A549 (cell line): ENCODE results near the gene SLC12A8. TPM values are rescaled to one million over a fixed set of nuclear protein-coding genes. Genes with fewer than 3 reads are reported as not detected.

Source experiments
- ATAC-seq, 2 experiments: fragments of 200-7000 bp in 1 of 2; fragments of >200 bp in 1 of 2; cut with Nextera tagmentation in 1 of 2; cut with Tn5 transposase in 1 of 2; 3 replicates each; pipeline versions ENCODE4 v1.8.0 to v1.9.1; 2018 to 2020; ENCODE audit warnings: mild to moderate bottlenecking in 1 of 2, moderate library complexity in 1 of 2
- CTCF ChIA-PET: fragments of 300-600 bp; sonication (Branson Sonifier 250); formaldehyde crosslinking; extraction: SDS; loops from one replicate; lab custom pipeline; 2021; ENCODE audit warnings: antibody characterized with exemption, inconsistent platforms; lab: Yijun Ruan, JAX
- POLR2A ChIA-PET: fragments of 350-600 bp; formaldehyde crosslinking; extraction: SDS; loops from one replicate; lab custom pipeline; 2021; ENCODE audit warnings: antibody characterized with exemption, inconsistent platforms; lab: Yijun Ruan, JAX
- DNase-seq, 2 experiments: peaks; one replicate each; pipeline versions ENCODE4 v3.0.0 to v3.0.0-alpha.2; 2011 to 2016; ENCODE audit warnings: low read depth in 1 of 2, low spot score in 1 of 2
- FAIRE-seq: peaks from 2 replicates; lab custom pipeline; 2011; peaks lifted over from hg19 to GRCh38; lab: Jason Lieb, UNC
- H3K27ac ChIP-seq, 2 experiments: fragments of >200 bp; sonication (Bioruptor Twin); formaldehyde crosslinking; 3 replicates each; pipeline ENCODE4 v1.5.1; 2016 to 2017
- H3K4me1 ChIP-seq: fragments of >200 bp; sonication (Bioruptor Twin); formaldehyde crosslinking; 3 replicates; pipeline ENCODE4 v1.6.1; 2016
- H3K4me2 ChIP-seq: fragments of >200 bp; sonication (Bioruptor Twin); formaldehyde crosslinking; 3 replicates; pipeline ENCODE4 v1.6.1; 2016
- H3K4me3 ChIP-seq: fragments of >200 bp; sonication (Bioruptor Twin); formaldehyde crosslinking; 3 replicates; pipeline ENCODE4 v1.5.1; 2016
- H3K9me3 ChIP-seq: fragments of >200 bp; sonication (Bioruptor Twin); formaldehyde crosslinking; 3 replicates; pipeline ENCODE4 v1.6.1; 2016
- BHLHE40 ChIP-seq: IDR thresholded peaks from 2 replicates; pipeline ENCODE4 v1.6.1; 2012; ENCODE audit warnings: low read depth, low read length, inconsistent platforms
- CBX2 ChIP-seq: fragments of 200-600 bp; sonication (generic); IDR thresholded peaks from 2 replicates; pipeline ENCODE4 v1.6.1; 2016; ENCODE audit warnings: low read depth, mild to moderate bottlenecking, borderline replicate concordance
- CBX8 ChIP-seq: fragments of 200-600 bp; sonication (generic); IDR thresholded peaks from 2 replicates; pipeline ENCODE4 v1.6.1; 2016
- CEBPB ChIP-seq, 2 experiments: fragments of >200 bp in 1 of 2; sonication (Bioruptor Twin) in 1 of 2; formaldehyde crosslinking in 1 of 2; IDR thresholded peaks; 2 replicates each; pipeline ENCODE4 v1.6.1; 2012 to 2016
- CHD2 ChIP-seq: fragments of 150-350 bp; IDR thresholded peaks from 2 replicates; pipeline ENCODE4 v1.6.1; 2014; ENCODE audit warnings: low read length; ENCODE audit not compliant: partially characterized antibody
- CHD4 ChIP-seq: fragments of 200-600 bp; sonication (generic); IDR thresholded peaks from 2 replicates; pipeline ENCODE4 v1.6.1; 2016; ENCODE audit warnings: antibody characterized with exemption, mild to moderate bottlenecking, borderline replicate concordance
- E2F6 ChIP-seq: IDR thresholded peaks from 2 replicates; pipeline ENCODE4 v1.6.1; 2012; ENCODE audit warnings: low read depth, borderline replicate concordance
- EHF ChIP-seq: fragments of 250-450 bp; sonication (Bioruptor Pico); IDR thresholded peaks from 2 replicates; pipeline ENCODE4 v1.5.0; 2020; ENCODE audit warnings: mild to moderate bottlenecking
- FOSB ChIP-seq: fragments of 250-450 bp; sonication (Bioruptor Pico); IDR thresholded peaks from 2 replicates; pipeline ENCODE4 v1.5.0; 2020; ENCODE audit warnings: mild to moderate bottlenecking, moderate library complexity
- FOSL2 ChIP-seq, 2 experiments: fragments of 450-650 bp in 1 of 2; fragments of >200 bp in 1 of 2; sonication (Bioruptor Twin) in 1 of 2; formaldehyde crosslinking; IDR thresholded peaks; 2 replicates each; pipeline versions ENCODE4 v1.5.0 to v1.6.1; 2016 to 2020; ENCODE audit warnings: mild to moderate bottlenecking in 1 of 2, moderate library complexity in 1 of 2
- GATA3 ChIP-seq: IDR thresholded peaks from 2 replicates; pipeline ENCODE4 v1.6.1; 2012; ENCODE audit warnings: borderline replicate concordance
- HES2 ChIP-seq: fragments of >200 bp; sonication (Bioruptor Twin); formaldehyde crosslinking; IDR thresholded peaks from 2 replicates; pipeline ENCODE4 v1.6.1; 2016
- HOXA7 ChIP-seq: fragments of 250-450 bp; sonication (Bioruptor Pico); IDR thresholded peaks from 2 replicates; pipeline ENCODE4 v1.5.0; 2020; ENCODE audit warnings: mild to moderate bottlenecking, moderate library complexity
- HOXB5 ChIP-seq: fragments of 250-450 bp; sonication (Bioruptor Pico); IDR thresholded peaks from 2 replicates; pipeline ENCODE4 v1.5.0; 2020; ENCODE audit warnings: mild to moderate bottlenecking, moderate library complexity
- JUN ChIP-seq, 2 experiments: fragments of >200 bp; sonication (Bioruptor Twin); formaldehyde crosslinking; IDR thresholded peaks; 2 replicates in 1 of 2; 3 replicates in 1 of 2; pipeline ENCODE4 v1.6.1; 2016 to 2017
- JUNB ChIP-seq: fragments of >200 bp; sonication (Bioruptor Twin); formaldehyde crosslinking; IDR thresholded peaks from 2 replicates; pipeline ENCODE4 v1.6.1; 2016
- KDM5A ChIP-seq: fragments of 200-600 bp; sonication (generic); IDR thresholded peaks from 2 replicates; pipeline ENCODE4 v1.6.1; 2016; ENCODE audit warnings: antibody characterized with exemption, mild to moderate bottlenecking
- MAFK ChIP-seq: fragments of 450-650 bp; IDR thresholded peaks from 2 replicates; pipeline ENCODE4 v1.6.1; 2014; ENCODE audit not compliant: partially characterized antibody
- MAZ ChIP-seq: fragments of 150-350 bp; IDR thresholded peaks from 2 replicates; pipeline ENCODE4 v1.6.1; 2014; ENCODE audit warnings: antibody characterized with exemption, low read depth, low read length, borderline replicate concordance
- MYC ChIP-seq: IDR thresholded peaks from 2 replicates; pipeline ENCODE4 v1.6.1; 2012; ENCODE audit warnings: mild to moderate bottlenecking, inconsistent platforms, low read length, improper control_type of control experiment, borderline replicate concordance
- NFE2L2 ChIP-seq: fragments of 150-350 bp; conservative IDR thresholded peaks from 2 replicates; pipeline ENCODE4 v1.6.1; 2014; ENCODE audit warnings: low read length
- NR3C1 ChIP-seq: fragments of >200 bp; sonication (Bioruptor Twin); formaldehyde crosslinking; IDR thresholded peaks from 3 replicates; pipeline ENCODE4 v1.6.1; 2017
- POLR2A ChIP-seq: IDR thresholded peaks from 2 replicates; pipeline ENCODE4 v1.6.1; 2012; ENCODE audit warnings: mild to moderate bottlenecking, low read length
- POLR2AphosphoS2 ChIP-seq: conservative IDR thresholded peaks from 2 replicates; pipeline ENCODE4 v1.6.1; 2012; ENCODE audit warnings: low read length, improper control_type of control experiment, inconsistent platforms
- RAD21 ChIP-seq, 2 experiments: fragments of >200 bp in 1 of 2; sonication (Bioruptor Twin) in 1 of 2; formaldehyde crosslinking in 1 of 2; IDR thresholded peaks in 1 of 2; conservative IDR thresholded peaks in 1 of 2; 2 replicates in 1 of 2; 3 replicates in 1 of 2; pipeline ENCODE4 v1.6.1; 2012 to 2018; ENCODE audit warnings: inconsistent platforms in 1 of 2
- REST ChIP-seq: fragments of 200-600 bp; sonication (generic); IDR thresholded peaks from 2 replicates; pipeline ENCODE4 v1.6.1; 2016; ENCODE audit warnings: antibody characterized with exemption, mild to moderate bottlenecking, moderate library complexity
- RNF2 ChIP-seq: fragments of 200-600 bp; sonication (generic); IDR thresholded peaks from 2 replicates; pipeline ENCODE4 v1.6.1; 2016; ENCODE audit warnings: low read depth, mild to moderate bottlenecking, antibody characterized with exemption, moderate library complexity, borderline replicate concordance
- SREBF2 ChIP-seq: fragments of 450-650 bp; IDR thresholded peaks from 2 replicates; pipeline ENCODE4 v1.6.1; 2014; ENCODE audit warnings: mild to moderate bottlenecking, moderate library complexity
- TFCP2L1 ChIP-seq: fragments of 250-450 bp; sonication (Bioruptor Pico); IDR thresholded peaks from 2 replicates; pipeline ENCODE4 v1.5.0; 2021; ENCODE audit warnings: mild to moderate bottlenecking
- ZC3H11A ChIP-seq: fragments of 450-650 bp; IDR thresholded peaks from 2 replicates; pipeline ENCODE4 v1.6.1; 2014; ENCODE audit warnings: antibody characterized with exemption, mild to moderate bottlenecking
- ZFP36 ChIP-seq: fragments of 450-650 bp; IDR thresholded peaks from 2 replicates; pipeline ENCODE4 v1.6.1; 2014; ENCODE audit warnings: borderline replicate concordance; ENCODE audit not compliant: partially characterized antibody
- ZNF302 ChIP-seq: fragments of 250-450 bp; sonication (Bioruptor Pico); IDR thresholded peaks from 2 replicates; pipeline ENCODE4 v1.9.0; 2021; ENCODE audit warnings: inconsistent platforms, mild to moderate bottlenecking, moderate library complexity
- WGBS: methylation state at CpG from one replicate; pipeline ENCODE4 v1.1.6; 2017; ENCODE audit errors: missing lambda C conversion rate; 5-methylcytosine and 5-hydroxymethylcytosine counted together
- polyA plus RNA-seq, 4 experiments: library from polyadenylated mRNA; depleted of rRNA in 3 of 4; stranded (reverse); fragments of >200 nt; fragmentation: RNase III in 1 of 4; extraction: RNeasy Plus Mini Kit Qiagen cat#74134 plus additional on column Dnase treatment in 1 of 4; gene quantifications; 2 replicates in 3 of 4; 3 replicates in 1 of 4; pipeline ENCODE4 v1.2.3, GENCODE V29; 2011 to 2017
- TF ChIP-seq, protein P1 (sequence below): fragments of >200 bp; sonication (Bioruptor Twin); formaldehyde crosslinking; IDR thresholded peaks from 3 replicates; pipeline ENCODE4 v1.5.1; 2016

The SLC12A8 gene
- polyA plus RNA-seq, 2 of the 4 experiments (the other 2 are of a cell fraction): 1.1 to 4.2 TPM

DNA sequence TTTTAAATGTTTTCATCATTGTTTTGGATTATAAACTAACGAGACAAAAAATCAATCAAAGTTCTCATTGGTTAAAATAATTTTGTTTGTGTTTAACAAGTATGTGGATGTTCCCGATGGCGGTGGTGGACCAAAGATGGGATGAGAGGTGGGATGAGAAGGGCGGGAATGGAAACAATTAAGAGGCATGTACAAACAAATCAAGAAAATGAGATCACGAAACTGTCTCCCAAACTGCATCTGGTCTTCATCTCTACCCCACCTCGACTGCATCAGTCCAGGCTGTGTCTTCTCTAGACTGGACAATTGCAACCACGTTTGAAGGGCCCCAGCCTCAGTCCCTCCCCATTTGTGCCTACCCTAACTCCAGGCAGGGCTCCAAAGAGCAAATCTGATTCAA, 56.1 kb downstream of the SLC12A8 start:
- ChIA-PET CTCF (interaction anchor here (0.9 kb wide), 1 partner anchor 9 kb away, joined by 3 read pairs; no protein-coding TSS in a partner anchor), POLR2A (no interaction called here)
- no peaks in the 10 kb centered on the region for H3K4me1 ChIP-seq
- ATAC-seq (no peak), DNase-seq (no peak), FAIRE-seq (no peak)
- H3K9me3 ChIP-seq: no peaks in the 10 kb centered on the region
- 70% methylated on average over 7 of the region's 7 CpGs for WGBS
- no peak overlapping the region for H3K4me2 ChIP-seq
- H3K27ac ChIP-seq: no peak overlapping the region
- TF ChIP-seq SREBF2: no peak
- no peak for TF ChIP-seq KDM5A
- TF ChIP-seq NR3C1: no peak
- TF ChIP-seq CHD2: no peak
- no peak for TF ChIP-seq FOSB (CRISPR knock-in tag)
- TF ChIP-seq CEBPB (IDR thresholded peaks at IDR 0.05): no peak
- no peak for TF ChIP-seq ZC3H11A
- TF ChIP-seq, protein P1, sequence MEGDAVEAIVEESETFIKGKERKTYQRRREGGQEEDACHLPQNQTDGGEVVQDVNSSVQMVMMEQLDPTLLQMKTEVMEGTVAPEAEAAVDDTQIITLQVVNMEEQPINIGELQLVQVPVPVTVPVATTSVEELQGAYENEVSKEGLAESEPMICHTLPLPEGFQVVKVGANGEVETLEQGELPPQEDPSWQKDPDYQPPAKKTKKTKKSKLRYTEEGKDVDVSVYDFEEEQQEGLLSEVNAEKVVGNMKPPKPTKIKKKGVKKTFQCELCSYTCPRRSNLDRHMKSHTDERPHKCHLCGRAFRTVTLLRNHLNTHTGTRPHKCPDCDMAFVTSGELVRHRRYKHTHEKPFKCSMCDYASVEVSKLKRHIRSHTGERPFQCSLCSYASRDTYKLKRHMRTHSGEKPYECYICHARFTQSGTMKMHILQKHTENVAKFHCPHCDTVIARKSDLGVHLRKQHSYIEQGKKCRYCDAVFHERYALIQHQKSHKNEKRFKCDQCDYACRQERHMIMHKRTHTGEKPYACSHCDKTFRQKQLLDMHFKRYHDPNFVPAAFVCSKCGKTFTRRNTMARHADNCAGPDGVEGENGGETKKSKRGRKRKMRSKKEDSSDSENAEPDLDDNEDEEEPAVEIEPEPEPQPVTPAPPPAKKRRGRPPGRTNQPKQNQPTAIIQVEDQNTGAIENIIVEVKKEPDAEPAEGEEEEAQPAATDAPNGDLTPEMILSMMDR: no peak
- no peak for TF ChIP-seq CHD4
- TF ChIP-seq EHF (CRISPR knock-in tag): no peak
- no peak for TF ChIP-seq CBX2
- no peak for TF ChIP-seq ZNF302
- TF ChIP-seq E2F6: no peak
- TF ChIP-seq POLR2A: no peak
- TF ChIP-seq MAFK: no peak
- no peak overlapping the region for H3K4me3 ChIP-seq

- Histone ChIP-seq H3K9me3 (no peaks in the 10 kb centered on the region), H3K4me1 (no peaks in the 10 kb centered on the region), H3K4me2 (no peak overlapping the region), H3K27ac (no peak overlapping the region), H3K4me3 (no peak overlapping the region)
- DNase-seq (no peak), ATAC-seq (no peak), FAIRE-seq (no peak)
- TF ChIP-seq MAZ (no peak), HOXB5 (CRISPR knock-in tag) (no peak), HOXA7 (CRISPR knock-in tag) (no peak), POLR2AphosphoS2 (no peak), RAD21 (conservative IDR thresholded peaks at IDR 0.05 in 1 of 2, IDR thresholded peaks at IDR 0.05 in 1 of 2) (no peak), TFCP2L1 (CRISPR knock-in tag) (no peak), NFE2L2 (no peak), CBX2 (no peak), REST (no peak), MYC (no peak), GATA3 (no peak), RNF2 (no peak), HES2 (no peak), BHLHE40 (no peak), ZFP36 (no peak), JUNB (no peak), KDM5A (no peak), FOSL2 (IDR thresholded peaks at IDR 0.05) (no peak), FOSL2 (CRISPR knock-in tag; IDR thresholded peaks at IDR 0.05) (no peak), JUN (IDR thresholded peaks at IDR 0.05) (no peak), CBX8 (no peak)
- CTCF ChIA-PET: interaction anchor here (0.8 to 0.9 kb wide), 2 partner anchors 9 to 394 kb away, joined by 3 read pairs; no protein-coding TSS in a partner anchor
- WGBS: 89% methylated on average over 17 of the region's 17 CpGs
- POLR2A ChIA-PET: no interaction called here
Measured at GRCh38 chr3:125154800-125155269, 57.7 kb downstream of the SLC12A8 start.
